AG09309 (cell line): ENCODE data around the gene UBAP2L.
"Not testable (repeated sequence)": the region's sequence is repeated elsewhere in the genome, so short reads cannot be mapped to it uniquely, and the experiment has no call there.

Experiments used
- DNase-seq: peaks from one replicate; pipeline ENCODE4 v3.0.0-alpha.2; 2010; ENCODE audit warnings: low read depth
- H3K4me3 ChIP-seq: 2 replicates; pipeline ENCODE4 v1.5.1; 2011; ENCODE audit warnings: mild to moderate bottlenecking, low read depth, low read length, moderate library complexity; ENCODE audit not compliant: control insufficient read depth
- CTCF ChIP-seq: IDR thresholded peaks from 2 replicates; pipeline ENCODE4 v1.5.1; 2011; ENCODE audit warnings: mild to moderate bottlenecking, low read depth, low read length, inconsistent platforms; ENCODE audit not compliant: insufficient read depth, control insufficient read depth; ENCODE audit errors: missing control alignments

UBAP2L gene

DNA sequence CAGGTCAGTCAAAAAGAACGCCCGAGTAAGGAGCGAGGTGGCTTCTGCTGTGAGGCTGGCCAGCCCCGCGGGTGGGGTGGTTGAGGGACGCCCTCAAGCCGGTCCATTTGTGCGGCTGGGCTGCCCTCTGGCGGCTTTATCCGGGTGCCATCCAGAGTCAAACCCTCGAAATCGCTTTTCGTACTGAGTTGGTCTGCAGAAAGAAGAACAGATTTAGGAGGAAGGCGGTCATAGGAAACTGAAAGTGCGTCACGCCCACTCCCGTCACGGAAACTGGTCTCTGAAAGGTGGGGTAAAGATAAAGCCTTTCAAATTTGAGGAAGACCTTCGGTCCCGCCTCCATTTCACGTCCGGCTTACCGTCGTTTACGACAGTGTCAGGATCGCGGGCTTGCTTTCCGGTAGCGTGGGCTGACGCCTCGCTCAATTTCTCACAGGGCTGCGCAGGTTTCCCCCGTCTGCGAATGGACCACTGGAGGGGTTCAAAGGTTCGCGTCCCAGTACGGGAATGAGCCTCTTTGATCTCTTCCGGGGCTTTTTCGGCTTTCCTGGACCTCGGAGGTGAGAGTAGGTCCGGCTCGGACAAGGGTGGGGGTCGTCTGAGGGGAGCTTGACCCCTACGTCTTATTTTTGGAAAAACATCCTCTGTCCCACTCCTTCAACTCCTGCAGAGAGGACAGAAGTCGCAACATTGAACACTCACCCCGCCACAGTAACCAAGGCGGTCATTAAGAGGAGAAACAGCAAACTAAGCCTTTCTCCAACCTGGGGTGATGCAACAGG lies 51.7 kb downstream of the UBAP2L start, which contains the start of gene HAX1:
Gene HAX1 (plus strand): TSS at position 413 of the 782 bp plus-strand sequence. CDS start 95 bp downstream, at position 508.
- peak; percentile 79 for TF ChIP-seq CTCF

DNA sequence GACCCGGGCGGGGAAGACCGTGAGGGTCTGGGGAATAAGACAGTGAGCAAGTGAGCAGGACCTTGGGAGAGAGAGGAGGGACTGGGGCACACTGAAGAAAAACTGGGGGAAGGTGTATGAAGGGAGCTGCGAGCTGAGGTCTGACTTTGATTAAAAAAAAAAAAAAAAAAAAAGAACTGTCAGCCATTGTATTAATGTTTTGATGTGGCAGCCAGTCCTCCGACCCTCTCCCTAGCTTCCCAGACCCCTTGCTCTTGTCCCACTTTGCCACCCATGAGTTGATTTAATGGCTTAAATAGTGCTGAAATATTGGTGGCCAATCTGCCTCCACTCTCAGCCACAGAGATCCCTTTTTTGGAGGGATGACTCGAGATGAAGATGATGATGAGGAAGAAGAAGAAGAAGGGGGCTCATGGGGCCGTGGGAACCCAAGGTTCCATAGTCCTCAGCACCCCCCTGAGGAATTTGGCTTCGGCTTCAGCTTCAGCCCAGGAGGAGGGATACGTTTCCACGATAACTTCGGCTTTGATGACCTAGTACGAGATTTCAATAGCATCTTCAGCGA lies 52.3 kb downstream of the UBAP2L start:
- H3K4me3 ChIP-seq = peak overlapping the region; percentile 90
- TF ChIP-seq CTCF = no peak
- no peak for DNase-seq

More for the DNA sequence above, 51.7 kb downstream of the UBAP2L start, which contains the start of gene HAX1:
- DNase-seq = peak; percentile 89
- peak within 1 kb of the TSS; percentile 90 for H3K4me3 ChIP-seq

DNA sequence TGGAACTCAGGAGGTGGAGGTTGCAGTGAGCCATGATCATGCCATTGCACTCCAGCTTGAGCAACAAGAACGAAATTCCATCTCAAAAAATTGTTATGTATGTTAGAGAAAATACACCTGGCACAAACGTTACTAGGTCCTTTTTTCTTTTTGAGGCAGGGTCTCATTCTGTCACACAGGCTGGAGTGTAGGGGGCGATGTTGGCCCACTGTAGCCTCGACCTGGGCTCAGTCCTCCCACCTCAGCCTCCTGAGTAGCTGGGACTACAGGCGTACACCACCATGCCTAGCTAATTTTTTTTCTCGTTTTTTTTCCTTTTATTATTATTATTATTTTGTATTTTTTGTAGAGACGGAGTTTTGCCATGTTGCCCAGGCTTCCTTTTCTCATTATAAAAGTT lies 56.0 kb downstream of the UBAP2L start:
- no peak overlapping the region for H3K4me3 ChIP-seq
- no peak for DNase-seq
- TF ChIP-seq CTCF = no peak

GRCh38 chr1:154287591-154287990 lies 66.8 kb downstream of the UBAP2L start:
- DNase-seq = not testable (repeated sequence)

GRCh38 chr1:154288661-154289060 lies 67.9 kb downstream of the UBAP2L start:
- no peak for TF ChIP-seq CTCF
- no peak for DNase-seq
- no peak overlapping the region for H3K4me3 ChIP-seq

More at GRCh38 chr1:154287591-154287990, 66.8 kb downstream of the UBAP2L start:
- not testable (repeated sequence) for H3K4me3 ChIP-seq

DNA sequence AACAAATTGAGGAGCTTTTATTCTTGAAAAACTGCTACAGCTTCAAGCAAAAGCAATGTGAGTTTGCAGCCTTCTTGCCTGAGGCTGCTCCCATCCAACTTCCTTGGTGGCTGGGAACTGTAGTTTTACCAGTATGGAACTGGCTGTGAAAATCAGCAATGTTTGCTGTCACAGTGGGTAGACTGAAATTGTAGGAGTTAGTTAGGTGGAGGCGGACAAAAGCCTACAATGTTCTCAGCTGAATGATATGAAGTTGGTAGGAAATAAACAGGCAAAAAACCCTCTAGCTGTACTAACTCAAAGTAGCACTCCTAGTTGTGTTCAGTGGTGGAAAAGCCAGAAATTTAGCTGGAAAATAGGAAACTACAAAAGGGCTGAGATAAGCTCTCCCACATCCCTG lies 70.2 kb downstream of the UBAP2L start:
- no peak overlapping the region for H3K4me3 ChIP-seq
- no peak for TF ChIP-seq CTCF
- no peak for DNase-seq
